Measurements from ENCODE around the gene PATL1.

- TF ChIP-seq CTCF (conservative IDR thresholded peaks at IDR 0.05; ENCODE audit: low read depth in 2 of 2) (no peak), EZH2 (IDR thresholded peaks at IDR 0.05; ENCODE audit: low read depth, unreplicated experiment) (no peak), EZH2phosphoT487 (IDR thresholded peaks at IDR 0.05; ENCODE audit: unreplicated experiment) (no peak), POLR2AphosphoS5 (IDR thresholded peaks at IDR 0.05; ENCODE audit: low read depth) (no peak), ZNF114 (CRISPR knock-in tag; IDR thresholded peaks at IDR 0.05) (no peak), CREB1 (CRISPR knock-in tag; IDR thresholded peaks at IDR 0.05; ENCODE audit: low read depth) (no peak)
- TF ChIP-seq, protein P1, sequence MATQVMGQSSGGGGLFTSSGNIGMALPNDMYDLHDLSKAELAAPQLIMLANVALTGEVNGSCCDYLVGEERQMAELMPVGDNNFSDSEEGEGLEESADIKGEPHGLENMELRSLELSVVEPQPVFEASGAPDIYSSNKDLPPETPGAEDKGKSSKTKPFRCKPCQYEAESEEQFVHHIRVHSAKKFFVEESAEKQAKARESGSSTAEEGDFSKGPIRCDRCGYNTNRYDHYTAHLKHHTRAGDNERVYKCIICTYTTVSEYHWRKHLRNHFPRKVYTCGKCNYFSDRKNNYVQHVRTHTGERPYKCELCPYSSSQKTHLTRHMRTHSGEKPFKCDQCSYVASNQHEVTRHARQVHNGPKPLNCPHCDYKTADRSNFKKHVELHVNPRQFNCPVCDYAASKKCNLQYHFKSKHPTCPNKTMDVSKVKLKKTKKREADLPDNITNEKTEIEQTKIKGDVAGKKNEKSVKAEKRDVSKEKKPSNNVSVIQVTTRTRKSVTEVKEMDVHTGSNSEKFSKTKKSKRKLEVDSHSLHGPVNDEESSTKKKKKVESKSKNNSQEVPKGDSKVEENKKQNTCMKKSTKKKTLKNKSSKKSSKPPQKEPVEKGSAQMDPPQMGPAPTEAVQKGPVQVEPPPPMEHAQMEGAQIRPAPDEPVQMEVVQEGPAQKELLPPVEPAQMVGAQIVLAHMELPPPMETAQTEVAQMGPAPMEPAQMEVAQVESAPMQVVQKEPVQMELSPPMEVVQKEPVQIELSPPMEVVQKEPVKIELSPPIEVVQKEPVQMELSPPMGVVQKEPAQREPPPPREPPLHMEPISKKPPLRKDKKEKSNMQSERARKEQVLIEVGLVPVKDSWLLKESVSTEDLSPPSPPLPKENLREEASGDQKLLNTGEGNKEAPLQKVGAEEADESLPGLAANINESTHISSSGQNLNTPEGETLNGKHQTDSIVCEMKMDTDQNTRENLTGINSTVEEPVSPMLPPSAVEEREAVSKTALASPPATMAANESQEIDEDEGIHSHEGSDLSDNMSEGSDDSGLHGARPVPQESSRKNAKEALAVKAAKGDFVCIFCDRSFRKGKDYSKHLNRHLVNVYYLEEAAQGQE (IDR thresholded peaks at IDR 0.05; ENCODE audit: unreplicated experiment), result no peak
Measured at GRCh38 chr11:59607703-59608454, 61.0 kb downstream of the PATL1 start.
